DMS114 treated with DMSO at 0.1 percent for 48 hours (cell line): Measurements from ENCODE around the gene SGMS1.
"Not testable (repeated sequence)": the region's sequence is repeated elsewhere in the genome, so short reads cannot be mapped to it uniquely, and the experiment has no call there.

ENCODE experiments used
- DNase-seq: peaks from one replicate; lab custom pipeline; 2025; ENCODE audit not compliant: unreplicated experiment; lab: John Stamatoyannopoulos, UW

The SGMS1 gene

DNA sequence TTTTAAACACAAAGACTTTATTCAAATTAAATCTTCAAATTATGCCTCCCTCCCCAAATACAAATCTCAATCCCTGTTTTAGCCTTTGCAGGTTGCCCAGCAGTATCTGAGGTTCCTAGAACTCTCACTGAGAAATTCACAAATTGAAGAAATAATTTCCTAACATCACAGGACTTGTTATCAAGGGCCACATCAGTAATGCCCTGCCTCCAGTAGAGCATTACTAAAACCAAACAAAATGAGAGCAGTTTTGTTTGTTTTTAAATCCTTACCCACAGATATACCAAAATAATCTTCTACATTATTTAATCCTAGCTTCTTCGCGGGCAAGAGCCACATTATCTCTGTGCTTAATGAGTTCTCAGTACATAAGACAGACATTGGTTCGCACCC is 152.2 kb downstream of the SGMS1 start:
- DNase-seq, result no peak

GRCh38 chr10:50470798-50471582 is 152.8 kb downstream of the SGMS1 start:
- no peak for DNase-seq

DNA sequence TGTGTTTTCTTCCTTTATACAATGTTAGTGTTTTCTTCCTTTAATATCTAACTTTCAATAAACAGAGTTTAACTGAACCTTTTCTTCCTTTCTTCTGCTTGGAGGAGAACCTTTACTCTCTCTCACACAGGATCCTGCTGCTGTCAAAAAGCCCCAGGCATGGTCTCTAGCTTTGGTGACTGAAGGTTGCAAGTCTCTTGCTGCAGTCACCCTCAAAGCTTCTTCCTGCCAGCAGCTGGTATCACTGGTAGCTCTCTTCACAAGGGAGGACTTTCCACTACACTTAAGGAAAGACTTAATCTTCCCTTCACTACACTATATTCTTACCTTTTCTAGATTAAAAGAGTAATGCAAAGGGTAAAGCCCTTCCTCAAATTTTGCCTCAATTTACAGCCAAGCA is 153.4 kb downstream of the SGMS1 start:
- DNase-seq, result no peak

- DNase-seq, result no peak
These were observed 154.0 kb downstream of the SGMS1 start for GRCh38 chr10:50469778-50470193.

GRCh38 chr10:50469288-50469687 is 154.5 kb downstream of the SGMS1 start:
- DNase-seq, result no peak

- DNase-seq, result no peak
These were observed 156.5 kb downstream of the SGMS1 start for GRCh38 chr10:50467209-50467608.

DNA sequence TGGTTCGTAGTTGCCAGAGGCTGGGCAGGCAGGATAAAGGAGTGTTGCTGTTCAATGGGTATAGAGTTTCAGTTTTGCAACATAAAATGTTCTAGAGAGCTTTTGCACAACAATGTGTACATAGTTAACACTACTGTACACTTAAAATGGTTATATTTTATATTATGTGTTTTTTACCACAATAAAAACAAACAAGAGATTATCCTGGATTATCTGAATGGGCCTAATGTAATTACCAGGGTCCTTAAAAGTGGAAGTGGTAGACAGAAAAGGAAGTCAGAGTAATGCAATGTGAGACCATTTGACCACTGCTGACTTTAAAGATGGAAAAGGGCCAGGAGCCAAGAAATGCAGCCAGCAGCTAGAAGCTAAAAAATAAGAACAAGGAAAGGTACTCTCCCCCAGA is 159.7 kb downstream of the SGMS1 start:
- no peak for DNase-seq

GRCh38 chr10:50461834-50462233 is 161.9 kb downstream of the SGMS1 start:
- no peak for DNase-seq

GRCh38 chr10:50461123-50461522 is 162.6 kb downstream of the SGMS1 start:
- DNase-seq, result no peak

GRCh38 chr10:50456719-50457118 is 167.0 kb downstream of the SGMS1 start:
- DNase-seq, result no peak

DNA sequence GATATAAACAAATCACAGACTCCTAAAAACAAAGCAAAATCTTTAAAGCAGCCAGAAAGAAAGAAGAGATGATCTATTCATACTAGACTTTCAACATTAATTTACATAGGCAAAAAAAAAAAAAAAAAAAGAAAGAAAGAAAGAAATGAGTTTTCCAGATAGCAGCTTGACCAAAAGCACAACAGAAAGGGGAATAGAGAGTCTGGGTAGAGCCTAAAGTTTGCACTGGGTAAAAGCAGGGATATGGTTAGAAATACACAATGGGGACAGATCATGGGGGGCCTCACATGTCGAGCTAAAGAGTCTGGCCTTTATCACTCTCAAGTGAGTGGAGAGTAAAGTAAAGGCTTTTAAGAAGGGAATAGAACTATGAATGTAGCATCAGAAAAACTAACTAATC is 169.8 kb downstream of the SGMS1 start:
- no peak for DNase-seq

DNA sequence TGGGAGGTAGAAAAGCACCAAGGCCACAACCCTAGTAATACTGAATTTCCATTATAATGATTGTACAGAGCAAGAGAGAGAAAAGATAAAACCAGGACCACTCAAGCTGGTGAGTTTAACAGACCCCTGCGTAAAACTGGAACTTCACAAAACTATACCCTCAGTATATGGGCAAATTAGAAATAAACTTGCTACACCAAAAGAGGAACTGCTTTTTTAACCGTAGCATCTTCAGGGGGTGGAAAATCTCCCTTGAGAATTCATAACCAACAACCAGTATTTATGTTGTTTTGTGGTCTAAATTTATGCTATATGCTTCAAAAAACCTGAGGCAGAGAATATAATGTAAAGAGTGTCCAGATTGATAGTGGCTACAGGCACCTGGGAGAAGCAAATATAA is 171.2 kb downstream of the SGMS1 start:
- DNase-seq, result no peak

DNA sequence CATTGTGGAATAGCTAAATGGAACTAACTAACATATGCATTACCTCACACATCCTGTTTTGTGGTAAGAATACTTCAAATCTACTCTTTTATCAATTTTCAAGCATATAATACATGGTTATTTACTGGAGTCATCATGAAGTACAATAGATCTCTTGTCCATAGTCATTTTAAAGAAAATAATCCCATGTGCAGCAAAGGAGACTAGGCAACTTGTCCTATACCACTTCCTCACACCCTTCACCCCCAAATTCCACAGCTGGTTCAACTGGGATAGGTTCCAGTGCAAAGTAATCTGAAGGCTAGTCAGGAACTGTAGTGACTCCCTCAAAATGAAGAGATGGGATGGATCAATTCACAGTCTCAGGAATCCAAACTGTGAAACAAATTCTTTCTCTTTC is 176.1 kb downstream of the SGMS1 start:
- no peak for DNase-seq

DNA sequence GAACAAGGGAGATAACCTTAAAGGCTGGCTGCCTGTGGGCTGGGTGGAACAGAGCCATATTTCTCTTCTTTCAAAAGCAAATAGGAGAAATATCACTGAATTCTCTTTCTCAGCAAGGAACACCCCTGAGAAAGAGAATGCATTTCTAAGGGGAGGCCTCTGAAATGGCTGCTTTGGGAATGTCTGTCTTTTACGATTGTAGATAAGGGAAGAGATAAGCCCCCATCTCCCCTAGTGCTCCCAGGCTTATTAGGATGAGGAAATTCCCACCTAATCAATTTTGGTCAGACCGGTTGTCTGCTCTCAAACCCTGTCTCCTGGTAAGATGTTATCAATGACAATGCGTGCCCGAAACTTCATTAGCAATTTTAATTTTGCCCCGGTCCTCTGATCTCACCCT is 178.0 kb downstream of the SGMS1 start:
- not testable (repeated sequence) for DNase-seq

- no peak for DNase-seq
These were observed 183.3 kb downstream of the SGMS1 start for GRCh38 chr10:50440489-50440888.

DNA sequence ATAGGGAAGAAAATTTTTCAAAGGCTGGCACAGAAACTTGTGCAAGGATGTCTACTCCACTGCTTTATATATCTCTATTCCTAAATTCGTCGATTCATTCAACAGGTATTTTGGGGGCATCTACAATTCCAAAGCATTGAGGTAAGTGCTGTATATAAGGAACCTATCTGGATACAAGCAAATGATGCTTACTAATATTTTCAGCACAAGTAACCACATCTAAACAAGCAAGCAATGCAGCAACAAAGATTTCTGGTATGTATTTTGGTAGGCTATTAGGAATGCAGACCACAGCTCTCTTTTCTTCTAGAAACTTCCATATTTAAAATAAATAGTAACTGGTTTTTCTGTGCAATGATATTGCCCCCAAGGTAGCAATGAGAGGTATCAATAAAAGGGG is 183.9 kb downstream of the SGMS1 start:
- no peak for DNase-seq

DNA sequence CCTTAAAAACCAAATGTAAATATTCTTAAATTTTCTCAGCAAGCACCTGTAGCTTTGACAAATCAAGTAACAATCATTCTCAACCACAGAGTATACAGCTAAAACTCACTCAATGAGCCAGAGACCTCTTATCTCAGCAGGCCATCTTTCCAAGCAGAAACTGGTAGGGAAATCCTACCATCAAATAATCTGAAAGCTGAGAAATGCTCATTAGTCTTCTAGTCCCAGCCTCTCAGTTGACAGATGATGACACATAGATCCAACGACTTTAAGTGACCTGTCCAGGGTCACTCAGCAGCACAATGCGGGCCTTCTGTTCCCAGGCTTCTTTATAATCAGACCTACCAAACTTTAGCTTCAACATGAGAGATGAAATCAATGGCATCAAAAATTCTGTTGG is 184.6 kb downstream of the SGMS1 start:
- DNase-seq, result no peak

GRCh38 chr10:50438049-50438936 is 185.5 kb downstream of the SGMS1 start:
- no peak for DNase-seq

DNA sequence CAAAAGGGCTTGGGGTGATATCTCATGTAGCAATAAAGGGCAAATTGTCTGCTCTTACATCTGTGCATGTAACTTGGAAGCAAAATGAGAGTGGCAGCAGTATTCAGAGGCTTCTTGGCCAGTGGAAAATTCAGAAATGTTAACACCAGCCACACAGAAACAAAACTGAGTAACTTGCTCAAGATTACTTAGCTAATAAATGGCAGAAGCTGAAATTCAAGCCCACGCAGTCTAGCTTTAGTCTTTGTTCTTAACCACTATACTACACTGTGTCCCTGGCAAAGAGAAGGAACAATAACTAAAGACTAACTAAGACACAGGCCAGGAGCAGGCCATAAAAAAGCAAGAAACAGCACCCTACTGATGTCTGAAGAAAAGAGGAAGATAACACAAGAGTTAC is 186.5 kb downstream of the SGMS1 start:
- DNase-seq, result no peak

DNA sequence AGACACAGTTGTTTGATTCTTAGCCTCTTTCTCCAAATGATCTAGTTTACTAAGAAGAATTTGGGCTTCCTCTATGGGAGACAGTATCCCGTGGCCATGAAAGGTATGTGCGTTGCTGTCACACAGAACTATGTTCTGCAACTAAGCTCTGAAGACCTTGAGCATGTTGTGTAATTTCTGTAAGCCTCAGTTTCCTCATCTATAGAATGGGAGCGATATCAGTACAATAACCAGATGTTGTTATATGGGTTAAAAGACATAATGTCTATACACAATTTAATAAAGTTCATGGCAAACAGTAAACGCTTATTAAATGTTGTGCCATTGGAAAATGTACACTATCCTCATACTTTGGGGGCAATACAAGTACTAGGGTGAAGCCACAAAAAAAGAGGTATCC is 187.0 kb downstream of the SGMS1 start:
- no peak for DNase-seq

DNA sequence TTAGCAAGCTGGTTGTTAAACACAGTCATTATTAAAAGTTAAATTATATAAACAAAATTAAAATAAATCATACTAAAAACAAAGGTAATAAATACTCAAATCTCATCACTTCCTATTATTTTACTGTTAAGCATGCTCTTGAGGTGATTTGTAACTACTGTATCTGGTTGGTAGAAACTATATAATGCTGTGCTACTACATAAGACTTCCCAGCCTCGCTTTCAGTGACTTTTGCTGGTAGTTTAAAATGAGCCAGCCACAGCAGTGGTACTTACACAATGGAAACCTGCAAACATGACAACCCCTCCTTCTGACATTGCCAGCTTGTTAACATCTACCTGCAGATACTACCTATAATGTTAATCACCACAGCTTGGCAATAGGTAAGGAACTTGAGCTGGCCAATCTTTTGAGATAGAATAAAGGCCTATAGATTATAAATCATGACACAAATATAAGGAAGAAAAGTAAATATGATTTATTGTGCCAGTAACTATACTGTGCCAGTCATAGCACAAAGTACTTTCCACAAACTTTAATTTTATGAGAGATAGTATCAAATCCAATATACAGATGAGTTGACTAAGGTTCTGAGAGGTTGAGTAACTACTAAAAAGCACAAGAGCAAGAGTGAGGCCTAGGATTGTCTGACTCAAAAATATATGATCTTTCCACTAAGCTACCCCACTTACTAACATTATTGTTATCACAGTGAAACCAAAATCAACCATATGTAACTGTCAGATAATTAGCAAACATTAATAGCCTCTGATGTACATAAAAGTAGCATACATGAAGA is 191.3 kb downstream of the SGMS1 start:
- DNase-seq, result no peak
